ENCODE measurements around the gene ARHGAP30.

Gene ARHGAP30

GRCh38 chr1:161048949-161049722 is 20.6 kb downstream of the ARHGAP30 start:
- TF ChIP-seq, protein P1, sequence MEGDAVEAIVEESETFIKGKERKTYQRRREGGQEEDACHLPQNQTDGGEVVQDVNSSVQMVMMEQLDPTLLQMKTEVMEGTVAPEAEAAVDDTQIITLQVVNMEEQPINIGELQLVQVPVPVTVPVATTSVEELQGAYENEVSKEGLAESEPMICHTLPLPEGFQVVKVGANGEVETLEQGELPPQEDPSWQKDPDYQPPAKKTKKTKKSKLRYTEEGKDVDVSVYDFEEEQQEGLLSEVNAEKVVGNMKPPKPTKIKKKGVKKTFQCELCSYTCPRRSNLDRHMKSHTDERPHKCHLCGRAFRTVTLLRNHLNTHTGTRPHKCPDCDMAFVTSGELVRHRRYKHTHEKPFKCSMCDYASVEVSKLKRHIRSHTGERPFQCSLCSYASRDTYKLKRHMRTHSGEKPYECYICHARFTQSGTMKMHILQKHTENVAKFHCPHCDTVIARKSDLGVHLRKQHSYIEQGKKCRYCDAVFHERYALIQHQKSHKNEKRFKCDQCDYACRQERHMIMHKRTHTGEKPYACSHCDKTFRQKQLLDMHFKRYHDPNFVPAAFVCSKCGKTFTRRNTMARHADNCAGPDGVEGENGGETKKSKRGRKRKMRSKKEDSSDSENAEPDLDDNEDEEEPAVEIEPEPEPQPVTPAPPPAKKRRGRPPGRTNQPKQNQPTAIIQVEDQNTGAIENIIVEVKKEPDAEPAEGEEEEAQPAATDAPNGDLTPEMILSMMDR (IDR thresholded peaks at IDR 0.05; ENCODE audit: low read depth, low read length): no peak
- DNase-seq (ENCODE audit: low read depth, low spot score): no peak
- H3K4me3 ChIP-seq (ENCODE audit: low read depth, low read length): no peak overlapping the region
- in situ Hi-C loops (cut with HindIII; ENCODE audit: low sequenced_read_pairs): loop anchor here (25.0 kb wide), 1 partner anchor 88 kb away; the partner anchor contains the start of gene DEDD

- in situ Hi-C loops (cut with HindIII; ENCODE audit: low sequenced_read_pairs): loop anchor here (25.0 kb wide), 1 partner anchor 90 kb away; the partner anchor contains the start of gene DEDD
- no peak overlapping the region for H3K4me3 ChIP-seq (ENCODE audit: low read depth, low read length)
- TF ChIP-seq, protein P1 (IDR thresholded peaks at IDR 0.05; ENCODE audit: low read depth, low read length): no peak
- DNase-seq (ENCODE audit: low read depth, low spot score): no peak
Observed at GRCh38 chr1:161047436-161048420, 22.0 kb downstream of the ARHGAP30 start.

- peak overlapping the region; percentile 85 for H3K4me3 ChIP-seq (ENCODE audit: low read depth, low read length)
- TF ChIP-seq, protein P1 (IDR thresholded peaks at IDR 0.05; ENCODE audit: low read depth, low read length): no peak
- in situ Hi-C loops (cut with HindIII; ENCODE audit: low sequenced_read_pairs): loop anchor here (25.0 kb wide), 1 partner anchor 91 kb away; the partner anchor contains the start of gene DEDD
- DNase-seq (ENCODE audit: low read depth, low spot score): no peak
Observed at GRCh38 chr1:161046605-161047228, 23.0 kb downstream of the ARHGAP30 start.

- in situ Hi-C loops (cut with HindIII; ENCODE audit: low sequenced_read_pairs): loop anchor here (25.0 kb wide), 1 partner anchor 91 kb away; the partner anchor contains the start of gene DEDD
- TF ChIP-seq, protein P1 (IDR thresholded peaks at IDR 0.05; ENCODE audit: low read depth, low read length): no peak
- H3K4me3 ChIP-seq (ENCODE audit: low read depth, low read length): peak within 1 kb of the TSS; percentile 85
- DNase-seq (ENCODE audit: low read depth, low spot score): peak; percentile 98
Observed at GRCh38 chr1:161045736-161046604, 23.7 kb downstream of the ARHGAP30 start, which contains the start of gene USF1. USF1 (minus strand) TSS chr1:161045977; CDS start chr1:161043275, 2,702 bp downstream.

GRCh38 chr1:161044908-161045735 is 24.6 kb downstream of the ARHGAP30 start:
- TF ChIP-seq, protein P1 (IDR thresholded peaks at IDR 0.05; ENCODE audit: low read depth, low read length): no peak
- peak; percentile 66 for DNase-seq (ENCODE audit: low read depth, low spot score)
- in situ Hi-C loops (cut with HindIII; ENCODE audit: low sequenced_read_pairs): loop anchor here (25.0 kb wide), 1 partner anchor 92 kb away; the partner anchor contains the start of gene DEDD
- peak overlapping the region; percentile 85 for H3K4me3 ChIP-seq (ENCODE audit: low read depth, low read length)

Measured in astrocyte of the spinal cord (primary cell).